ENCODE measurements around the gene SGTA. TPM values are rescaled to one million over a fixed set of nuclear protein-coding genes. Genes with fewer than 3 reads are reported as not detected.

The SGTA gene
- total and polyA plus RNA-seq, 2 of the 8 experiments (the other 6 are each of a cell fraction or from before 2014, with no cell fraction given) = 86.8 to 130 TPM

GRCh38 chr19:2791440-2791839 is 8.4 kb upstream of the SGTA start:
- Histone ChIP-seq H3K36me3 (ENCODE audit: control insufficient read depth in 2 of 4, insufficient read depth in 4 of 4, low read length in 3 of 4) (peaks cover 19 to 57% (median 38%) of the 10 kb centered on the region in 4 experiments), H3K79me2 (ENCODE audit: control insufficient read depth in 1 of 2, insufficient read depth in 2 of 2, low read length in 2 of 2) (peaks cover 4 to 35% of the 10 kb centered on the region in 2 experiments; a peak in 3 of 4 replicates), H2AK5ac (ENCODE audit: low read depth, low read length) (no peak overlapping the region), H4K5ac (ENCODE audit: insufficient read length, low read depth, low read length) (no peak overlapping the region), H2BK120ac (replicated peaks; ENCODE audit: low read depth, low read length) (no peak overlapping the region), H3K9ac (replicated peaks in 1 of 4; ENCODE audit: extremely low read depth in 1 of 4, low read depth in 3 of 4, low read length in 3 of 4) (no peak overlapping the region), H3K18ac (ENCODE audit: extremely low read depth, low read length) (no peak overlapping the region), H3K56ac (replicated peaks; ENCODE audit: insufficient read length, low read depth, low read length) (no peak overlapping the region), H3K4me2 (ENCODE audit: insufficient read depth in 1 of 2, low read depth in 2 of 2, low read length in 2 of 2) (no peak overlapping the region), H3K9me3 (ENCODE audit: insufficient read depth in 2 of 2, low read depth in 1 of 2, low read length in 1 of 2) (no peaks in the 10 kb centered on the region), H3K27me3 (replicated peaks in 1 of 4; ENCODE audit: control insufficient read depth in 3 of 4, extremely low read depth in 1 of 4, insufficient read depth in 3 of 4, low read length in 3 of 4) (no peaks in the 10 kb centered on the region), H3K27ac (ENCODE audit: low read depth, low read length) (no peak overlapping the region), H3K4ac (replicated peaks; ENCODE audit: insufficient read length, low read depth, low read length) (no peak overlapping the region), H3K14ac (ENCODE audit: insufficient read length) (no peak overlapping the region), H3K4me1 (replicated peaks in 1 of 4; ENCODE audit: control insufficient read depth in 3 of 4, insufficient read depth in 4 of 4, low read length in 3 of 4) (no peaks in the 10 kb centered on the region; a peak in 2 of 7 replicates), H4K91ac (replicated peaks; ENCODE audit: insufficient read length, low read length) (no peak overlapping the region), H4K8ac (ENCODE audit: extremely low read depth, insufficient read depth, low read length) (0 out of 2 replicates have a peak overlapping the region, but pooled peaks have one; percentile 23), H3K4me3 (ENCODE audit: extremely low read depth in 1 of 4, insufficient read depth in 2 of 4, low read depth in 3 of 4, low read length in 4 of 4) (no peak overlapping the region), H2BK20ac (ENCODE audit: low read length) (no peak overlapping the region), H2BK12ac (ENCODE audit: low read depth, low read length) (no peak overlapping the region), H3K79me1 (ENCODE audit: low read depth, low read length) (peaks cover 10% of the 10 kb centered on the region), H3K23ac (ENCODE audit: insufficient read length) (no peak overlapping the region), H2BK15ac (ENCODE audit: low read length) (no peak overlapping the region), H4K20me1 (replicated peaks in 1 of 2; ENCODE audit: control insufficient read depth in 1 of 2, insufficient read depth in 2 of 2, low read length in 2 of 2) (peaks cover 2 to 27% of the 10 kb centered on the region in 2 experiments), H2BK5ac (ENCODE audit: low read depth, low read length) (no peak overlapping the region), H2AFZ (ENCODE audit: low read length) (no peak overlapping the region), H3K23me2 (ENCODE audit: low read depth, low read length) (no peaks in the 10 kb centered on the region)
- FAIRE-seq = no peak
- no peak for DNase-seq (ENCODE audit: low read depth in 1 of 2, low spot score in 2 of 2)
- ChIA-PET CTCF (ENCODE audit: partially characterized antibody) (no interaction called here), POLR2A (ENCODE audit: partially characterized antibody) (interaction anchor here (1.3 kb wide), 1 partner anchor 29 kb away, joined by 3 read pairs; the partner anchor contains the start of gene ZNF554)
- 93% methylated on average over 7 of the region's 16 CpGs; no CpG with 5 or more reads in 1 of the 2 experiments for WGBS, 2 experiments (ENCODE audit: extremely low coverage in 1 of 2, insufficient coverage in 1 of 2, insufficient read length in 1 of 2, insufficient replicate concordance in 2 of 2, low coverage in 1 of 2, low lambda C conversion rate in 2 of 2, missing lambda C conversion rate in 1 of 2)
- TF ChIP-seq, protein P1, sequence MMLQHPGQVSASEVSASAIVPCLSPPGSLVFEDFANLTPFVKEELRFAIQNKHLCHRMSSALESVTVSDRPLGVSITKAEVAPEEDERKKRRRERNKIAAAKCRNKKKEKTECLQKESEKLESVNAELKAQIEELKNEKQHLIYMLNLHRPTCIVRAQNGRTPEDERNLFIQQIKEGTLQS (IDR thresholded peaks at IDR 0.05; ENCODE audit: insufficient read depth, low read depth, low read length) = no peak
- TF ChIP-seq KDM5A (IDR thresholded peaks at IDR 0.05; ENCODE audit: low read length) (no peak), MAFK (IDR thresholded peaks at IDR 0.05; ENCODE audit: low read depth, low read length) (no peak), TEAD4 (IDR thresholded peaks at IDR 0.05; ENCODE audit: low read depth, low read length) (no peak), TBP (IDR thresholded peaks at IDR 0.05; ENCODE audit: low read depth, low read length) (no peak), TCF12 (IDR thresholded peaks at IDR 0.05; ENCODE audit: low read depth, low read length) (no peak), SIX5 (IDR thresholded peaks at IDR 0.05; ENCODE audit: low read depth, low read length) (no peak), SUZ12 (IDR thresholded peaks at IDR 0.05; ENCODE audit: low read length) (no peak), JUND (IDR thresholded peaks at IDR 0.05; ENCODE audit: low read length) (no peak), KDM4A (IDR thresholded peaks at IDR 0.05; ENCODE audit: low read depth, low read length, severe bottlenecking) (no peak), JUN (IDR thresholded peaks at IDR 0.05; ENCODE audit: low read depth, low read length) (no peak), SP2 (IDR thresholded peaks at IDR 0.05; ENCODE audit: low read length) (no peak), SAP30 (IDR thresholded peaks at IDR 0.05; ENCODE audit: insufficient read depth, insufficient replicate concordance, low read length) (no peak), E2F6 (IDR thresholded peaks at IDR 0.05) (no peak)

Measured in H1 (cell line).